Parathyroid adenoma (tissue), 2 donors: ENCODE results near the gene MAP2K7.

ENCODE experiments used
- H2AFZ ChIP-seq: fragments of 300-600 bp; sonication (generic); one replicate; pipeline ENCODE4 v1.7.0; 2017; ENCODE audit warnings: antibody characterized with exemption, mild to moderate bottlenecking
- H3K27ac ChIP-seq: fragments of 300-600 bp; sonication (generic); one replicate; pipeline ENCODE4 v1.7.0; 2017
- H3K27me3 ChIP-seq: fragments of 300-600 bp; sonication (generic); one replicate; pipeline ENCODE4 v1.7.0; 2017; ENCODE audit warnings: low read length; ENCODE audit not compliant: control insufficient read depth, insufficient read depth
- H3K36me3 ChIP-seq: fragments of 300-600 bp; sonication (generic); one replicate; pipeline ENCODE4 v1.7.0; 2017; ENCODE audit warnings: low read length; ENCODE audit not compliant: control insufficient read depth, insufficient read depth
- H3K4me1 ChIP-seq: fragments of 300-600 bp; sonication (generic); one replicate; pipeline ENCODE4 v1.7.0; 2017; ENCODE audit warnings: control low read depth
- H3K4me2 ChIP-seq: fragments of 300-600 bp; sonication (generic); one replicate; pipeline ENCODE4 v1.7.0; 2017; ENCODE audit warnings: low read length
- H3K4me3 ChIP-seq: fragments of 300-600 bp; sonication (generic); one replicate; pipeline ENCODE4 v1.7.0; 2017; ENCODE audit warnings: low read depth, low read length
- H3K79me2 ChIP-seq: fragments of 300-600 bp; sonication (generic); one replicate; pipeline ENCODE4 v1.7.0; 2017; ENCODE audit warnings: control low read depth
- H3K9ac ChIP-seq: fragments of 300-600 bp; sonication (generic); one replicate; pipeline ENCODE4 v1.7.0; 2017; ENCODE audit warnings: mild to moderate bottlenecking
- H3K9me3 ChIP-seq: fragments of 300-600 bp; sonication (generic); one replicate; pipeline ENCODE4 v1.7.0; 2017; ENCODE audit warnings: low read length; ENCODE audit not compliant: control insufficient read depth
- TF ChIP-seq, protein P1 (sequence below): fragments of 300-600 bp; sonication (generic); IDR thresholded peaks from one replicate; pipeline ENCODE4 v1.7.0; 2017; ENCODE audit warnings: antibody characterized with exemption, mild to moderate bottlenecking
- donor health status: primary hyperparathyroidism.

The MAP2K7 gene

DNA sequence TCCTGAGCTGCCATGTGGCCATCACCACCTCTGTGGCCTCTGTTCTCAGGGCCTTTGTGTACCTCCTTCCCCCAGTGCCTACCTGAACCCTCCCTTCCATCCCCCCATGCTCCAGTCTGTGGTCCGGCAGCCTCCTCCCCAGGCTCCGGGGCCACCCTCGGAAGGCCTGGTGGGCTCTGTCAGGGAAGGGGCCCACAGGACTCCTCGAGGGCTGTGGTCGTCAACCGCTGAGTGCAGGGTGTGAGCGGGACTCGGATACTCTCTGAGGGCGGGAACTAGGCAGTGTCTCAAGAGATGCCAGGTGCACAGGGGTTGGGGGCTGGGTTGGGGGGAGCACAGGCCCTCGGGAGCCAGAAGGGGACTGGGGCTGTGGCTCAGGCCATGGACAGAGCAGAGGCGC is 3.9 kb downstream of the MAP2K7 start:
- Histone ChIP-seq H3K36me3 (no peaks in the 10 kb centered on the region), H3K27ac (no peak overlapping the region), H3K9ac (no peak overlapping the region), H3K4me1 (peaks cover 19% of the 10 kb centered on the region), H3K79me2 (peaks cover 37% of the 10 kb centered on the region), H3K4me2 (no peak overlapping the region), H3K27me3 (no peaks in the 10 kb centered on the region), H3K9me3 (no peaks in the 10 kb centered on the region), H3K4me3 (no peak overlapping the region), H2AFZ (no peak overlapping the region)
- TF ChIP-seq, protein P1, sequence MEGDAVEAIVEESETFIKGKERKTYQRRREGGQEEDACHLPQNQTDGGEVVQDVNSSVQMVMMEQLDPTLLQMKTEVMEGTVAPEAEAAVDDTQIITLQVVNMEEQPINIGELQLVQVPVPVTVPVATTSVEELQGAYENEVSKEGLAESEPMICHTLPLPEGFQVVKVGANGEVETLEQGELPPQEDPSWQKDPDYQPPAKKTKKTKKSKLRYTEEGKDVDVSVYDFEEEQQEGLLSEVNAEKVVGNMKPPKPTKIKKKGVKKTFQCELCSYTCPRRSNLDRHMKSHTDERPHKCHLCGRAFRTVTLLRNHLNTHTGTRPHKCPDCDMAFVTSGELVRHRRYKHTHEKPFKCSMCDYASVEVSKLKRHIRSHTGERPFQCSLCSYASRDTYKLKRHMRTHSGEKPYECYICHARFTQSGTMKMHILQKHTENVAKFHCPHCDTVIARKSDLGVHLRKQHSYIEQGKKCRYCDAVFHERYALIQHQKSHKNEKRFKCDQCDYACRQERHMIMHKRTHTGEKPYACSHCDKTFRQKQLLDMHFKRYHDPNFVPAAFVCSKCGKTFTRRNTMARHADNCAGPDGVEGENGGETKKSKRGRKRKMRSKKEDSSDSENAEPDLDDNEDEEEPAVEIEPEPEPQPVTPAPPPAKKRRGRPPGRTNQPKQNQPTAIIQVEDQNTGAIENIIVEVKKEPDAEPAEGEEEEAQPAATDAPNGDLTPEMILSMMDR, result no peak

DNA sequence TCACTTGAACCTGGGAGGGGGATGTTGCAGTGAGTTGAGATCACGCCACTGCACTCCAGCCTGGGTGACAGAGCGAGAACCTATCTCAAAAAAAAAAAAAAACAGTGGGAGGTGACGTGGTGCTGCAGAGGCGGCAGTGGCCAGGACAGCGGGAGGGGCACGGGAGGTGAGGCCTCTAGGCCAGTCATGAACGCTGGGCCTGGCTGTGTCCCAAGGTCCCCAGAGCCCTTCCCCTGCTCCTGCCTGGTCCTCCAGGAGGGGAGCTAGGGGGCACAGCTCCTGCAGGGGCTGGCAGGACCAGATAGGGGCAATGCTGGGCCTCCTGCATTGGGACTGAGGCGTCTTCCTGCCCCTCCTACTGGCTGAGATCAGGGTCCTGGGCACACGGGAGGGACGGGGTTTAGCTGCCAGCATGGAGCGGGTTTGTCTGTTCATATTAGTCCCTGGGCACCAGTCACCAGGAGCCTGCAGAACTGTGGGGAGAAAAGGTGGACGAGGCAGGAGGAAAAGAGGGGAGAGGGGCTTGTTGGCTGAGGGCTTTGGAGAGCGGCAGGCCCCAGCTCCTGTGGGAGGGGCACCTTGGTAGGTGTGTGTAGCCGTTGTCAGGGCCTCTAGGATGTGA is 4.5 kb downstream of the MAP2K7 start:
- Histone ChIP-seq H3K27ac (no peak overlapping the region), H3K9ac (no peak overlapping the region), H3K36me3 (no peaks in the 10 kb centered on the region), H3K4me3 (no peak overlapping the region), H3K4me2 (no peak overlapping the region), H2AFZ (no peak overlapping the region), H3K79me2 (peaks cover 37% of the 10 kb centered on the region), H3K27me3 (no peaks in the 10 kb centered on the region), H3K9me3 (no peaks in the 10 kb centered on the region), H3K4me1 (peaks cover 13% of the 10 kb centered on the region)
- TF ChIP-seq, protein P1, result no peak

DNA sequence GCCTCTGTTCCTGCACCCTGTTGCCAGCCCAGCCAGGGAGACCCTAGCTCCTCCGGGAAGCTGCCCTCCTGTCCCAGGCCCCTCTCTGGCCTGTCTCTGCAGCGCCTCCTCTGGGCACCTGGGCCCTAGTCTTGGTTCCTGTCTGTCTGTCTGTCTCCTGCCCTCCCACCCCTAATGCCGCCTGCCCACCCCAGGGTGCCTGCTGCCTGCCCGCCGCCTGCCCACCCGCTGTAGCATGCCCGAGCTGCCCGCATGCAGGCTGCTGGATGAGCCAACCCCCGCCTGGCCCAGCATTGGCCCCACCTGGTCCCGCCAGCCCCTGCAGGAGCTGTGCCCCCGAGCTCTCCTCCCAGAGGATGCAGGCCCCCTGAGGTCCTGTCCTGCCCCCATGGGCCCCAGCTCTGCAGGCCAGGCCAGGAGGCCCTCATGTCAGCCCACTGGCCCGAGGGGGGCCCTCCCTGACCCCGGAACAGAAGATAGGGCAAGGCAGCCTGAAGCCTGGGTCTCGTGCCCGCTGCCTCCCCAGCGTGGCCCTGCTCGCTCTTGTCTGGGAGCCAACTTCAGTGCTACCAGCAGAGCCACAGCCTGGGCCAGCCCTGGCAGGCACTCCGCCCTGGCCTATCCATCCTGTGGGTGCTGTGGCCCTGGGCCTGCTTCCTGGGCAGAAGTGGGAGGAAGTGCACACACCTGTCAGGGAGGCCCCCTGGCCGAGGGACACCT is 5.2 kb downstream of the MAP2K7 start:
- H3K36me3 ChIP-seq, result no peaks in the 10 kb centered on the region
- no peak overlapping the region for H3K4me3 ChIP-seq
- no peaks in the 10 kb centered on the region for H3K9me3 ChIP-seq
- H3K79me2 ChIP-seq, result peaks cover 37% of the 10 kb centered on the region
- TF ChIP-seq, protein P1, result no peak
- no peak overlapping the region for H3K4me2 ChIP-seq
- no peak overlapping the region for H3K27ac ChIP-seq
- no peaks in the 10 kb centered on the region for H3K27me3 ChIP-seq
- no peak overlapping the region for H3K9ac ChIP-seq
- H3K4me1 ChIP-seq, result peaks cover 13% of the 10 kb centered on the region
- H2AFZ ChIP-seq, result no peak overlapping the region

DNA sequence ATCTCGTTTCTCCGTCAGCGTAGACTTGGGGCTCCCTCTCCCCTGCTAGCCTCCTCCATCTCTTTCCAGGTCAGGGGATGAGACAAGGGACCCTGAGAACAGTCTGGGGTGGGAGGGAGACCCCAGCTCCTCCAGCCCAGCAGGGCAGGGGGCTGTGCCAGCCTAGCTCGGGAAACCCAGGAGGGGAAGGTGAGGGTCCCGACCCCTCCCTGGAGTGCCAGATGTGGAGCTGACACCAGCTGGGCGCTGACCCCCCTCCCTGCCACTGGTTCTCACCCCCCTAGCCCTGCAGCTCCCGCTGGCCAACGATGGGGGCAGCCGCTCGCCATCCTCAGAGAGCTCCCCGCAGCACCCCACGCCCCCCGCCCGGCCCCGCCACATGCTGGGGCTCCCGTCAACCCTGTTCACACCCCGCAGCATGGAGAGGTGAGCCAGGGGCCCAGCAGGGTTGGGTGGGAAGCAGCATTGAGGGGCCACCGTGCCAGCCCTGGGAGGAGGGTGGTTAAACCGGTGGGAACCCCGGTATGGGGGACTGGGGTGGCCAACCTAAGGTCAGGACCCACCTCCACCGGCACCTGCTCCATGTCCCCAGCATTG is 5.9 kb downstream of the MAP2K7 start:
- Histone ChIP-seq H3K9me3 (no peaks in the 10 kb centered on the region), H3K79me2 (peaks cover 31% of the 10 kb centered on the region), H3K36me3 (no peaks in the 10 kb centered on the region), H3K4me2 (no peak overlapping the region), H2AFZ (no peak overlapping the region), H3K9ac (no peak overlapping the region), H3K4me3 (no peak overlapping the region), H3K27me3 (no peaks in the 10 kb centered on the region), H3K4me1 (peaks cover 13% of the 10 kb centered on the region), H3K27ac (no peak overlapping the region)
- TF ChIP-seq, protein P1, result no peak
